Upper lobe of left lung (tissue), 6 donors: ENCODE results near the gene ACTR3. TPM values are rescaled to one million over a fixed set of nuclear protein-coding genes. Genes with fewer than 3 reads are reported as not detected.

ENCODE experiments used
- ATAC-seq, 2 donors: fragments of 200-7000 bp; cut with Tn5 transposase; one replicate each; pipeline ENCODE4 v1.9.1; 2022; ENCODE audit warnings: mild to moderate bottlenecking in 2 of 2, moderate library complexity in 2 of 2; ENCODE audit not compliant: low FRiP score in 2 of 2
- DNase-seq, 2 donors: peaks; one replicate each; pipeline ENCODE4 v3.0.0-alpha.2; 2019 to 2020
- H3K27ac ChIP-seq, 4 donors: fragments of 200-600 bp; sonication (generic); one replicate each; pipeline ENCODE4 v1.5.1; 2016 to 2019
- H3K27me3 ChIP-seq, 4 donors: fragments of 200-600 bp; sonication (generic); one replicate each; pipeline ENCODE4 v1.5.1; 2017 to 2019
- H3K36me3 ChIP-seq, 4 donors: fragments of 200-600 bp; sonication (generic); one replicate each; pipeline ENCODE4 v1.5.1; 2016 to 2019
- H3K4me1 ChIP-seq, 4 donors: fragments of 200-600 bp; sonication (generic); one replicate each; pipeline ENCODE4 v1.5.1; 2018 to 2019
- H3K4me3 ChIP-seq, 4 donors: fragments of 200-600 bp; sonication (generic); one replicate each; pipeline ENCODE4 v1.5.1; 2017 to 2019; ENCODE audit warnings: mild to moderate bottlenecking in 2 of 4, moderate library complexity in 1 of 4
- H3K9me3 ChIP-seq, 4 donors: fragments of 200-600 bp; sonication (generic); one replicate each; pipeline ENCODE4 v1.5.1; 2018 to 2019
- EP300 ChIP-seq, 4 donors: sonication (generic); formaldehyde crosslinking; IDR thresholded peaks; one replicate each; pipeline ENCODE4 v1.5.1; 2017; ENCODE audit warnings: antibody characterized with exemption in 4 of 4, control low read depth in 2 of 4
- POLR2A ChIP-seq, 4 donors: fragments of 450-650 bp; IDR thresholded peaks; one replicate each; pipeline ENCODE4 v1.5.1; 2016 to 2017; ENCODE audit warnings: antibody characterized with exemption in 4 of 4, mild to moderate bottlenecking in 2 of 4
- POLR2AphosphoS5 ChIP-seq, 2 donors: sonication (generic); formaldehyde crosslinking; IDR thresholded peaks; one replicate each; pipeline ENCODE4 v1.5.1; 2017; ENCODE audit warnings: antibody characterized with exemption in 2 of 2
- WGBS, 2 donors: methylation state at CpG; one replicate each; pipeline ENCODE4 v1.1.5; 2017 to 2018; 5-methylcytosine and 5-hydroxymethylcytosine counted together
- total RNA-seq, 6 donors: library from RNA; depleted of rRNA in 4 of 6; stranded (reverse); fragments of >200 nt in 4 of 6; gene quantifications; one replicate each; pipeline versions ENCODE4 v1.1.0 to v1.2.1, GENCODE V29; 2016 to 2021
- TF ChIP-seq, protein P1 (sequence below), 6 experiments: fragments of 450-650 bp in 4 of 6; fragments of 200-600 bp in 2 of 6; sonication (generic) in 2 of 6; IDR thresholded peaks; one replicate each; pipeline ENCODE4 v1.5.1; 2016 to 2019; ENCODE audit warnings: antibody characterized with exemption in 6 of 6
- donor health status: DM: no; HTN: no; CAD: no; lungs with moderate emphysema.
- donor health status: DM: no; HTN: yes; CAD: no; lungs with severe emphysema.

ACTR3 gene
- total RNA-seq, 6 donors from 2014 or later = 79.6 to 304 (median 139) TPM

DNA sequence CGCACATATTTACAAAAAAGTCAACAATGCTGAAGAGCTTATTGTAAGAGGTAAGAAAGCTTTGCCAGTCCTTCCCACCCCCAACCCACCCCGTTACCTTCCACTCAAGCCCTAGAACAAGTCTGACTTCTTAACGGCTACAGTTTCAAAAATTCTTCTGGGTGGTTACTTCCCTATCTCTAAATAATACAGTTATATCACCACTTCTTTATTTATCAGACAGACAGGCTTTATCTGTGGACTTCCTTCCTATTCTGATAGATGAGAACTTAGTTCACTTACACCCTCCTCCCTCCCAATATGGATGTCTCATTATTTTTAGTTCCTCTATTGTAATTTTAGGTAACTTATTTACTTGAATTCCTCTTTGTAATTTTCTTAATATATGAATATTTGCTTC is 26.7 kb upstream of the ACTR3 start:
- no peak overlapping the region for H3K27ac ChIP-seq
- TF ChIP-seq, protein P1, sequence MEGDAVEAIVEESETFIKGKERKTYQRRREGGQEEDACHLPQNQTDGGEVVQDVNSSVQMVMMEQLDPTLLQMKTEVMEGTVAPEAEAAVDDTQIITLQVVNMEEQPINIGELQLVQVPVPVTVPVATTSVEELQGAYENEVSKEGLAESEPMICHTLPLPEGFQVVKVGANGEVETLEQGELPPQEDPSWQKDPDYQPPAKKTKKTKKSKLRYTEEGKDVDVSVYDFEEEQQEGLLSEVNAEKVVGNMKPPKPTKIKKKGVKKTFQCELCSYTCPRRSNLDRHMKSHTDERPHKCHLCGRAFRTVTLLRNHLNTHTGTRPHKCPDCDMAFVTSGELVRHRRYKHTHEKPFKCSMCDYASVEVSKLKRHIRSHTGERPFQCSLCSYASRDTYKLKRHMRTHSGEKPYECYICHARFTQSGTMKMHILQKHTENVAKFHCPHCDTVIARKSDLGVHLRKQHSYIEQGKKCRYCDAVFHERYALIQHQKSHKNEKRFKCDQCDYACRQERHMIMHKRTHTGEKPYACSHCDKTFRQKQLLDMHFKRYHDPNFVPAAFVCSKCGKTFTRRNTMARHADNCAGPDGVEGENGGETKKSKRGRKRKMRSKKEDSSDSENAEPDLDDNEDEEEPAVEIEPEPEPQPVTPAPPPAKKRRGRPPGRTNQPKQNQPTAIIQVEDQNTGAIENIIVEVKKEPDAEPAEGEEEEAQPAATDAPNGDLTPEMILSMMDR (IDR thresholded peaks at IDR 0.05) = no peak
- TF ChIP-seq POLR2A (IDR thresholded peaks at IDR 0.05) (no peak), EP300 (IDR thresholded peaks at IDR 0.05) (no peak), POLR2AphosphoS5 (IDR thresholded peaks at IDR 0.05) (no peak)
- H3K4me3 ChIP-seq = no peak overlapping the region
- ATAC-seq (no peak), DNase-seq (no peak)
- peaks cover 4 to 15% (median 6%) of the 10 kb centered on the region in 4 donors for H3K4me1 ChIP-seq
- H3K27me3 ChIP-seq = no peaks in the 10 kb centered on the region
- no peaks in the 10 kb centered on the region for H3K9me3 ChIP-seq
- WGBS, 2 donors = 8 to 13% methylated on average over 3 of the region's 3 CpGs
- no peaks in the 10 kb centered on the region for H3K36me3 ChIP-seq

DNA sequence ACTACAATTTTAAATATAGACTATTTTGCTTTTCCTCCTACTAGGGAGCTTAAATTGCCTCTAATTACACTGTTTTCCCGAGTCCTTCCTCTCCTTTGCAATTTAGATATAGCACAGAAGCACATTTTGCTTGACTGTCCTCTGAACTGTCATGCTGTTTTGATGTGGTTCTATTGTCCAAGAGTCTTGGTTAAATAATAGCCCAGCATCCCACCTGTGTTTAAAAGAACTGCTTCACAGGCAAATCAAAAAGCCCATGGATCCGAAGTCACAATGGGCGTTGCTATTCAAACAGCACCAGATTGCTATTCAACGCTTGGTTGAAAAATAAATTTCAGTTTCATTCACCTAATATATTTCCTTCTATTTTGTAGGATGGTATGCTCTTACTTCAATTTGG is 22.3 kb upstream of the ACTR3 start:
- TF ChIP-seq POLR2A (IDR thresholded peaks at IDR 0.05) = no peak
- no peak for TF ChIP-seq POLR2AphosphoS5 (IDR thresholded peaks at IDR 0.05)
- no peak for TF ChIP-seq EP300 (IDR thresholded peaks at IDR 0.05)
- Histone ChIP-seq H3K9me3 (no peaks in the 10 kb centered on the region), H3K4me3 (no peak overlapping the region), H3K27ac (no peak overlapping the region), H3K36me3 (no peaks in the 10 kb centered on the region), H3K27me3 (no peaks in the 10 kb centered on the region), H3K4me1 (peaks cover 4 to 7% (median 6%) of the 10 kb centered on the region in 4 donors)
- WGBS, 2 donors = 81 to 82% methylated on average over 4 of the region's 4 CpGs
- ATAC-seq (no peak), DNase-seq (no peak)

DNA sequence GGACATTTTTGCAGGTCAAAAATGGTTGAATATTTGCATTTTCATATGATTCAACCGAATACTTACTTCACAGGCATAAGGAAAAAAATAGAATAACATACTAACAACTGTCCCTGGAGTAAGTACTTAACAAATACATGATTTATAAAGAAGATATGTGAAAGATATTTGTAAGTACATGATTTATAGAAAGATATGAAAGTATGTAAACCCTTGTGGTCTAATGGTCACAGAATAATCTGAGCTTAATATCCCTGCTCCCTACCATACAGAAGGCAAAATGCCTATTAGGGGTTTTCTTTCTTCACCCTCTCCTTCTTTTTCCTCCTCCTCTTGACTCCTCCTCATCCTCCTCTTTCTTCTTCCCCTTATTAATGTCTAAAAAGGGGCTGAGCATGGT is 20.6 kb upstream of the ACTR3 start:
- Histone ChIP-seq H3K27ac (no peak overlapping the region), H3K4me3 (no peak overlapping the region), H3K27me3 (no peaks in the 10 kb centered on the region), H3K4me1 (peaks cover under 1 to 4% (median 3%) of the 10 kb centered on the region in 4 donors), H3K36me3 (no peaks in the 10 kb centered on the region), H3K9me3 (no peaks in the 10 kb centered on the region)
- TF ChIP-seq, protein P1 (IDR thresholded peaks at IDR 0.05) = no peak
- no peak for TF ChIP-seq EP300 (IDR thresholded peaks at IDR 0.05)
- TF ChIP-seq POLR2AphosphoS5 (IDR thresholded peaks at IDR 0.05) = no peak
- TF ChIP-seq POLR2A (IDR thresholded peaks at IDR 0.05) = no peak
- WGBS, 2 donors = 94 to 100% methylated on average over 1 of the region's 1 CpG
- DNase-seq = no peak
- ATAC-seq = no peak

DNA sequence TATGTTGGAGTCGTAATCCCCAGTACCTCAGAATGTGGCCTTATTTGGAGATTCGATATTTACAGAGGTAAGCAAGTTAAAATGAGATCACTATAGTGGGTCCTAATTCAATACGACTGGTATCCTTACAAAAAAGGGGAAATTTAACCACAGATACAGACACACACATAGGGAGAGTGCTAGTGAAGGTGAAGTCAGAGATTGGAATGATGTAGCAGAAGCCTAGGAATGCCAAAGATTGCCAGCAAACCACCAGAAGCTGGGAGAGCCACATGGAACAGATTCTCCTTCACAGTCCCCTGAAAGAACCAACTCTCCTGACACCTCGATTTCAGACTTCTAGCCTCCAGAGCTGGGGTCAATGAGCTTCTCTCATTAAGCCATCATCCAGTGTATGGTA is 17.7 kb upstream of the ACTR3 start:
- Histone ChIP-seq H3K36me3 (no peaks in the 10 kb centered on the region), H3K27ac (no peak overlapping the region), H3K4me3 (no peak overlapping the region), H3K4me1 (peaks cover 4 to 12% (median 9%) of the 10 kb centered on the region in 4 donors), H3K27me3 (no peaks in the 10 kb centered on the region), H3K9me3 (no peaks in the 10 kb centered on the region)
- WGBS, 2 donors = 88 to 93% methylated on average over 4 of the region's 4 CpGs
- no peak for TF ChIP-seq EP300 (IDR thresholded peaks at IDR 0.05)
- no peak for ATAC-seq
- no peak for DNase-seq

DNA sequence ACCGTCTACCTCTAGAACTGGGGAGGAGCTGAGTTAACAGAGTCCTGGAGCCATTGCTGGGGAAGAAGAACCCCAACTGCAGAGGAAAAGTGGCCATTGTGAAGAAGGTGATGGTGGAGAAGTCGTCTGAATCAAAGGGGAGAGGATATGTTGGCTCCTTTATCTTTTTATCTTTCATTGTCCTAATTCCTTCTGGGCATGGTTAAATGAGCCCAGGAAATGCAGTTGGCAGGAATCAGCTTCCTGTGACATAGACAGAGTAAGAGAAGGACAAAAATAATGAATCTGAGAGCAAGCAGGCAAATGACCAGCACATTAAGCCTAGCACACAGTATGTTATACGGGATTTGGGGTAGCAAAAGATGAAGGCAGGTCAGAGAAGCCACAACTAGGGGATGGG is 16.0 kb upstream of the ACTR3 start:
- peaks cover 4 to 20% (median 17%) of the 10 kb centered on the region in 4 donors for H3K4me1 ChIP-seq
- 55 to 59% methylated on average over 3 of the region's 3 CpGs for WGBS, 2 donors
- no peak overlapping the region for H3K4me3 ChIP-seq
- DNase-seq (no peak), ATAC-seq (no peak)
- TF ChIP-seq, protein P1 (IDR thresholded peaks at IDR 0.05) = no peak
- TF ChIP-seq EP300 (IDR thresholded peaks at IDR 0.05) (no peak), POLR2AphosphoS5 (IDR thresholded peaks at IDR 0.05) (no peak), POLR2A (IDR thresholded peaks at IDR 0.05) (no peak)
- H3K27me3 ChIP-seq = no peaks in the 10 kb centered on the region
- no peaks in the 10 kb centered on the region for H3K9me3 ChIP-seq
- H3K36me3 ChIP-seq = no peaks in the 10 kb centered on the region
- peak overlapping the region in 2 of 4 donors; percentile 3 to 48 for H3K27ac ChIP-seq

DNA sequence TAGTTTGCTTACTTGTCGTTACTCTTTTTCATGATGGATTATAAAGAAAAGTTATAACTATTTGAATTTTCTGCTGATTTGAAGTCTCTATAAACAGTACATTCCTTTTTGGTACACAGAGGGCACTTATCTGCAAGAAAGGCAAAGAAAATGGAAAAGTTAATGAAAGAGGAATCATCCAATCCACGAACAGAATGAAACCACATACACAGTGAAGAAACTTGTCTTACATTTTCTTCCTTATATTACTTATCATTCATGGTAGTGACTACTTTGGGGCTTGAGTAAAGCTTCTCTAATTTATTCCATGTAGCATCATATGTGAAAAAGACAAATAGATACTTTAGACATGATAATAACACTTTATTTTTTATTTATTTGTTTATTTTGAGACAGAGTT is 14.8 kb upstream of the ACTR3 start:
- WGBS, 2 donors = 67 to 72% methylated on average over 2 of the region's 2 CpGs
- ATAC-seq = no peak
- peaks cover 4 to 20% (median 17%) of the 10 kb centered on the region in 4 donors for H3K4me1 ChIP-seq
- no peak overlapping the region for H3K4me3 ChIP-seq
- no peaks in the 10 kb centered on the region for H3K9me3 ChIP-seq
- H3K27ac ChIP-seq = no peak overlapping the region
- no peaks in the 10 kb centered on the region for H3K27me3 ChIP-seq
- H3K36me3 ChIP-seq = no peaks in the 10 kb centered on the region
- no peak for TF ChIP-seq EP300 (IDR thresholded peaks at IDR 0.05)
- TF ChIP-seq, protein P1 (IDR thresholded peaks at IDR 0.05) = no peak
- TF ChIP-seq POLR2A (IDR thresholded peaks at IDR 0.05) = no peak
- TF ChIP-seq POLR2AphosphoS5 (IDR thresholded peaks at IDR 0.05) = no peak
- no peak for DNase-seq
